Nephron progenitor cell (in vitro differentiated cells): ENCODE measurements around the gene GFER.

Experiments
- DNase-seq: peaks from one replicate; pipeline ENCODE4 v3.0.0; 2021
- H3K27ac Mint-ChIP-seq: 2 replicates; pipeline ENCODE4 v1.8.0; 2021; ENCODE audit warnings: mild to moderate bottlenecking, moderate library complexity, mixed read lengths
- H3K27me3 Mint-ChIP-seq: 2 replicates; pipeline ENCODE4 v1.8.0; 2021; ENCODE audit warnings: mild to moderate bottlenecking, low read depth, mixed read lengths; ENCODE audit not compliant: poor library complexity
- H3K36me3 Mint-ChIP-seq: 2 replicates; pipeline ENCODE4 v1.8.0; 2021; ENCODE audit warnings: low read depth, mixed read lengths
- H3K4me1 Mint-ChIP-seq: 2 replicates; pipeline ENCODE4 v1.8.0; 2021; ENCODE audit warnings: mixed read lengths
- H3K4me3 Mint-ChIP-seq: 2 replicates; pipeline ENCODE4 v1.8.0; 2021; ENCODE audit warnings: mild to moderate bottlenecking, moderate library complexity, mixed read lengths
- H3K9me3 Mint-ChIP-seq: 2 replicates; pipeline ENCODE4 v1.8.0; 2021; ENCODE audit warnings: mild to moderate bottlenecking, moderate library complexity, mixed read lengths
- TF ChIP-seq, protein P1 (sequence below): fragments of 200-600 bp; sonication (generic); IDR thresholded peaks from 2 replicates; pipeline ENCODE4 v1.5.0; 2021; ENCODE audit warnings: antibody characterized with exemption

GFER gene

DNA sequence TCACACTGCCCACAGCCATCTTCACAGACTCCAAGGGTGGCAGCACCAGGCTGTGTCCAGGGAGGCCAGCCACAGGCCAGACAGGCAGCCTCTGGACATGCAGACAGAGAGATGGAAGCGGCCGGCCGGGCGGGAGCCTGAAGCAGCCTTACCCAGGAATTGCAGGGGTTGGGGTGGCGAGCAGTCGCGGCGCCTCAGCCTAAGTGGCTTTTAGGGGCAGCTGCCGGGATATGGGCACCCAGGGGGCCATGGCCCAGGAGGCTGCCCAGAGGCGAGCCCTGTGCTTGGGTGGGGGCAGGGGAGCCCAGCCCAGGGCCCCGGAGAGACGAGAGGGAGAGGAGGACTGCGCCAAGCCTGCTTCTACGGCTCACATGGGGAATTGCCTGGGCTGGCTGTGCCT, 41.3 kb downstream of the GFER start:
- Mint-ChIP-seq H3K4me1 (peaks cover 35% of the 10 kb centered on the region), H3K9me3 (no peaks in the 10 kb centered on the region), H3K36me3 (no peaks in the 10 kb centered on the region), H3K27me3 (peaks cover 57% of the 10 kb centered on the region), H3K4me3 (no peak overlapping the region), H3K27ac (no peak overlapping the region)
- TF ChIP-seq, protein P1, sequence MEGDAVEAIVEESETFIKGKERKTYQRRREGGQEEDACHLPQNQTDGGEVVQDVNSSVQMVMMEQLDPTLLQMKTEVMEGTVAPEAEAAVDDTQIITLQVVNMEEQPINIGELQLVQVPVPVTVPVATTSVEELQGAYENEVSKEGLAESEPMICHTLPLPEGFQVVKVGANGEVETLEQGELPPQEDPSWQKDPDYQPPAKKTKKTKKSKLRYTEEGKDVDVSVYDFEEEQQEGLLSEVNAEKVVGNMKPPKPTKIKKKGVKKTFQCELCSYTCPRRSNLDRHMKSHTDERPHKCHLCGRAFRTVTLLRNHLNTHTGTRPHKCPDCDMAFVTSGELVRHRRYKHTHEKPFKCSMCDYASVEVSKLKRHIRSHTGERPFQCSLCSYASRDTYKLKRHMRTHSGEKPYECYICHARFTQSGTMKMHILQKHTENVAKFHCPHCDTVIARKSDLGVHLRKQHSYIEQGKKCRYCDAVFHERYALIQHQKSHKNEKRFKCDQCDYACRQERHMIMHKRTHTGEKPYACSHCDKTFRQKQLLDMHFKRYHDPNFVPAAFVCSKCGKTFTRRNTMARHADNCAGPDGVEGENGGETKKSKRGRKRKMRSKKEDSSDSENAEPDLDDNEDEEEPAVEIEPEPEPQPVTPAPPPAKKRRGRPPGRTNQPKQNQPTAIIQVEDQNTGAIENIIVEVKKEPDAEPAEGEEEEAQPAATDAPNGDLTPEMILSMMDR, result no peak
- no peak for DNase-seq

DNA sequence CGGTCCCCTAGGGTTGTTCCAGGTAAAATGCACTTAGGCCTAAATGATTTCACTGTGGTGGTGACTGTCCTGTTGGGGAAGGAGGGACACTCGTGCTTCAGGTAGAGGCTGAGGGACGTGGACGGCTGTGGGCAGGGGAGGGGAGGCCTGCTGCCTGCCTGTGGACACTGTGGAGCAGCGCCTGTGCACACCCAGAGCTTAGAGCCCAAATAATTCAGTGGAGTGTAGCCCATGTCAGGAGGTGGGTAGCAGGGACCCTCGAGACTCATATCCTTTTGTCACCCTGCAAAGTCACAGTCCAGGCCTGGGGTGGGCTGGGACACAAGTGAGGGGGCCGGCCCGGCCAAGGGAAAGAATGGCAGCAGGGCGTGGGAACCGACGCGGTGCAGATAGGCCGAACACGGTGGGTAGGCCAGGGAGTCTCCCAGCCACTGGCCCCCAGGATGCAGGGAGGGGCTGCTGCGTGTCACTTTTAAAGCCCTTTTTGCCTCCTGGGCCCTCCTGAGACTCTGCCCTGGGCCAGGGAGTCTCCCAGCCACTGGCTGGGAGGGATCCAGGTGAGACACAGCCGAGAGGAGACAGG, 42.0 kb downstream of the GFER start:
- H3K27me3 Mint-ChIP-seq, result peaks cover 50% of the 10 kb centered on the region

DNA sequence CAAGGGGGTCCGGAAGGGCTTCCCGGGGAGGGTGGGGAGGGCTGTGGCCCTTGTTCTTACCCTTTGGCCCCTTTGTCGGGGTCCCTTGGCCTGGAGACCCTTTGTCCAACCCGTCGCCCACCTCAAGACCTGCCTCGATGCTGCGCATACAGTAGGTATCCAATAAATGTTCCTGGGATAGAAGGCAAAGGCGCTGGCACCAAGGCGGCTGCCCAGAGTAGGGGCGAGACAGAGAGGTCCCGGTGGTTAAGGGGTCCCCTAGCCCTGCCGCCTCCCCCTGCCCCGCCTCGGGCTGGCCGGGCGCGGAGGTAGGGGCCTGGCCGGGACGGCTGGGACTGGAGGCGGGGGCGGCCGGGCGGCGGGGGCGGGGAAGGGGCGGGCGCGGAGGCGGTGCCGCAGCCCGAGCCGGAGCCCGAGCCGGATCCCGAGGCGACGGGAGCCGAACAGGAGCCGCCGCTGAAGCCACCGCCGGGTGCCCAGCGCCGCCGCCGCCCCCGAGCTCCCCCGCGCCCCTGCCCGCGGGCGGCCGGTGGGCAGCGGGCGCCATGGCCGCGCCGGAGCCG, 42.5 kb downstream of the GFER start, which contains the start of gene NHERF2:
TSS of gene NHERF2 (plus strand) at position 442 of the 563 bp plus-strand sequence. CDS start at position 546, 104 bp downstream.
- Mint-ChIP-seq H3K9me3 (no peaks in the 10 kb centered on the region), H3K4me1 (peaks cover 35% of the 10 kb centered on the region), H3K27ac (no peak within 1 kb of the TSS), H3K36me3 (no peaks in the 10 kb centered on the region), H3K27me3 (peaks cover 44% of the 10 kb centered on the region), H3K4me3 (peak within 1 kb of the TSS; percentile 80)
- peak; percentile 62 for DNase-seq
- TF ChIP-seq, protein P1, result no peak

More for the DNA sequence above, 42.0 kb downstream of the GFER start:
- TF ChIP-seq, protein P1, result no peak
- H3K9me3 Mint-ChIP-seq, result no peaks in the 10 kb centered on the region
- peak overlapping the region; percentile 54 for H3K4me3 Mint-ChIP-seq
- no peak overlapping the region for H3K27ac Mint-ChIP-seq
- H3K4me1 Mint-ChIP-seq, result peaks cover 35% of the 10 kb centered on the region
- H3K36me3 Mint-ChIP-seq, result no peaks in the 10 kb centered on the region
- DNase-seq, result no peak

DNA sequence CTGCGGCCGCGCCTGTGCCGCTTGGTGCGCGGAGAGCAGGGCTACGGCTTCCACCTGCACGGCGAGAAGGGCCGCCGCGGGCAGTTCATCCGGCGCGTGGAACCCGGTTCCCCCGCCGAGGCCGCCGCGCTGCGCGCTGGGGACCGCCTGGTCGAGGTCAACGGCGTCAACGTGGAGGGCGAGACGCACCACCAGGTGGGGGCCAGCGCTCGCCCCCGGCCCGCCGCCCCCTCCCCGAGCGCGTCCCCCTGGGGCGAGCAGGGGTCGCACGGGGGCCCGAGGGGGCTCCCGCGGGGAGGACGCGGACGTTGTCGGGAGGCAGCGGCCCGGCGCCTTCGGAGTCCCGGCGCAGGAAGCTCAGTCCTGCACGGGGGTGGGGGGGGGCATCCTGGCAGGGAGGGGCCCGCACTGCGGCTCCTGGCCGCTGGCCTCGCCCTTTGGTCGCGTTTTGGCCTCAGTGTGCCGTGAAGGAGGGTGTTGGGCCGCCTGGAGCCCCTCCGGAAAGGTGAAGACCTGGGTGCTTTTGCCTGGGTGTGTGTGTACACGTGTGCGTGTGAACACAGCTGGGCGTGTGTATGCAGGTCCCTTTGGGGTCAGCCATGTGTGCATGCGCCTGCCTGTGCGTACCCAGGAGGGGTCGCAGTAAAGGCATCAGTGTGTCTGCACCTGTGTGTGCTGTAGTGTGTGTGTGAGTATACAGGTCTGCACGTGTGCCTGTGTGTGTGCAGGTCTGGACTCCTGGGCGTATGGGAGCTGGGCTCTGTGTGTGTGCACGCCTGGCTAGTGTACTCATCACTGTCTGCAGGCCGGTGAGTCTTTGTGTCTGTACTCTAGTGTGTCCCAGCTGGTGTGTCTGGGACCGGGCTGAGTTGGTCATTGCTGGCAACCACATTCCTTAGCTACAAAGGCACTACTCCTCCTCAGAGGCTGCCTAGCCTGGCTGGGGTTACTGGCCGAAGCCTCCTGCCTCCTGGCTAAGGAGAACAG, 43.3 kb downstream of the GFER start:
- Mint-ChIP-seq H3K9me3 (no peaks in the 10 kb centered on the region), H3K27ac (no peak overlapping the region), H3K4me3 (peak overlapping the region; percentile 80), H3K36me3 (no peaks in the 10 kb centered on the region), H3K4me1 (peaks cover 37% of the 10 kb centered on the region), H3K27me3 (peaks cover 38% of the 10 kb centered on the region)
- TF ChIP-seq, protein P1, result no peak
- no peak for DNase-seq

DNA sequence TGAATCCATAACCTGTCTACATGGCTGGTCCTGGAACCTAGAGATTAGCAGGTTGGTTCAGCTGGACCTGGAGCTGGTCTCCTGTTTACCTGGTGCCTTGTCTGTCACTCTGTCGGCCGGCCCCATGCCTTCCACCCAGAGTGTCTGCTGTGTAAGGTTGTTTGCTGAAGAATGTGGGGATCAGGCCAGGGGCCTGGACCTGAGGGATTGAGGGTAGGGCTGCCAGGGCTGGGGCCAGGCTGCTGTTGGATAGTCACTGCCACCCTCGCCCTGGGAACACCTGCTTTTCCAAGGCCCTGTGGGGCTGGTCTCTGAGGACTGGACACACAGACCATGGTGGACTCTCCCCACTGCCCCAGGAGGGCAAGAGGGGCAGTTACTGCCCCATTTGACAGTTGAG, 44.2 kb downstream of the GFER start:
- no peak for DNase-seq
- Mint-ChIP-seq H3K27ac (no peak overlapping the region), H3K9me3 (no peaks in the 10 kb centered on the region), H3K27me3 (peaks cover 32% of the 10 kb centered on the region), H3K4me3 (peak overlapping the region; percentile 80), H3K36me3 (no peaks in the 10 kb centered on the region), H3K4me1 (peaks cover 31% of the 10 kb centered on the region)
- TF ChIP-seq, protein P1, result no peak
